RWPE1 (cell line): ENCODE results near the gene PRAC1.

Experiments used
- CTCF ChIA-PET: fragments of 350-600 bp; sonication (Branson Sonifier 250); formaldehyde crosslinking; extraction: SDS; loops from one replicate; lab custom pipeline; 2021; lab: Yijun Ruan, JAX
- POLR2A ChIA-PET: fragments of 400-600 bp; formaldehyde crosslinking; extraction: SDS; loops from one replicate; lab custom pipeline; 2020; ENCODE audit warnings: antibody characterized with exemption; ENCODE audit not compliant: low non-redundant PET; lab: Yijun Ruan, JAX
- DNase-seq: peaks from one replicate; pipeline ENCODE4 v3.0.0; 2012; ENCODE audit warnings: low spot score
- H3K27ac ChIP-seq: fragments of 450-650 bp; 2 replicates; pipeline ENCODE4 v1.5.1; 2017
- TF ChIP-seq, protein P1 (sequence below): fragments of 450-650 bp; conservative IDR thresholded peaks from 2 replicates; pipeline ENCODE4 v1.5.1; 2017; ENCODE audit warnings: low read depth, mild to moderate bottlenecking

Gene PRAC1

GRCh38 chr17:48752399-48753288 is 30.3 kb upstream of the PRAC1 start:
- no peak overlapping the region for H3K27ac ChIP-seq
- TF ChIP-seq, protein P1, sequence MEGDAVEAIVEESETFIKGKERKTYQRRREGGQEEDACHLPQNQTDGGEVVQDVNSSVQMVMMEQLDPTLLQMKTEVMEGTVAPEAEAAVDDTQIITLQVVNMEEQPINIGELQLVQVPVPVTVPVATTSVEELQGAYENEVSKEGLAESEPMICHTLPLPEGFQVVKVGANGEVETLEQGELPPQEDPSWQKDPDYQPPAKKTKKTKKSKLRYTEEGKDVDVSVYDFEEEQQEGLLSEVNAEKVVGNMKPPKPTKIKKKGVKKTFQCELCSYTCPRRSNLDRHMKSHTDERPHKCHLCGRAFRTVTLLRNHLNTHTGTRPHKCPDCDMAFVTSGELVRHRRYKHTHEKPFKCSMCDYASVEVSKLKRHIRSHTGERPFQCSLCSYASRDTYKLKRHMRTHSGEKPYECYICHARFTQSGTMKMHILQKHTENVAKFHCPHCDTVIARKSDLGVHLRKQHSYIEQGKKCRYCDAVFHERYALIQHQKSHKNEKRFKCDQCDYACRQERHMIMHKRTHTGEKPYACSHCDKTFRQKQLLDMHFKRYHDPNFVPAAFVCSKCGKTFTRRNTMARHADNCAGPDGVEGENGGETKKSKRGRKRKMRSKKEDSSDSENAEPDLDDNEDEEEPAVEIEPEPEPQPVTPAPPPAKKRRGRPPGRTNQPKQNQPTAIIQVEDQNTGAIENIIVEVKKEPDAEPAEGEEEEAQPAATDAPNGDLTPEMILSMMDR, result no peak
- CTCF ChIA-PET, result interaction anchor here (0.7 kb wide), 1 partner anchor 505 kb away, joined by 3 read pairs; no protein-coding TSS in a partner anchor
- DNase-seq, result no peak
- POLR2A ChIA-PET, result no interaction called here

GRCh38 chr17:48751733-48752398 is 29.5 kb upstream of the PRAC1 start:
- CTCF ChIA-PET, result interaction anchor here (0.7 kb wide), 1 partner anchor 294 kb away, joined by 3 read pairs; no protein-coding TSS in a partner anchor
- TF ChIP-seq, protein P1, result no peak
- no peak overlapping the region for H3K27ac ChIP-seq
- no peak for DNase-seq
- POLR2A ChIA-PET, result interaction anchor here (0.5 kb wide), 1 partner anchor 583 kb away, joined by 5 read pairs; no protein-coding TSS in a partner anchor

DNA sequence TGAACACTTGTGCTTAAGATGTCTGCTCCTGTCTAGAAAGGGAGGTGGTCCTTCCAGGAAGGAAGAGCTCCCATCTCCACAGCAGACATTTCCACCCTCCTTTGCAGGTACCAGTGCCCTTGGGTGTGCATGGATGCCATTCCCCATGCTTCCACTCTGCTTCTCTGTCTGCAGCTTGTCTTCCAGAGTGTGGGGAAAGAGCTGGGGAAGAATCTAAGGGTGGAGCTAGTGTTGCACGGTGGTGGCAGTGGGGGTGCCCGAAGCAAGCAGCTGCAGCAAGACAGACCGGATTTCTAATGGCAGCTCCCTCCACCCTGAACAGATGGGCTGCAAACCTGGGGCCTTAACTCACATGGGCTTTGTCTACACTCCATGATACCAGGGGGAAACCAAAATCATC is 28.9 kb upstream of the PRAC1 start:
- ChIA-PET CTCF (interaction anchor here (0.7 kb wide), 1 partner anchor 294 kb away, joined by 3 read pairs; no protein-coding TSS in a partner anchor), POLR2A (interaction anchor here (0.5 kb wide), 1 partner anchor 584 kb away, joined by 5 read pairs; no protein-coding TSS in a partner anchor)
- no peak overlapping the region for H3K27ac ChIP-seq
- TF ChIP-seq, protein P1, result no peak
- DNase-seq, result no peak

DNA sequence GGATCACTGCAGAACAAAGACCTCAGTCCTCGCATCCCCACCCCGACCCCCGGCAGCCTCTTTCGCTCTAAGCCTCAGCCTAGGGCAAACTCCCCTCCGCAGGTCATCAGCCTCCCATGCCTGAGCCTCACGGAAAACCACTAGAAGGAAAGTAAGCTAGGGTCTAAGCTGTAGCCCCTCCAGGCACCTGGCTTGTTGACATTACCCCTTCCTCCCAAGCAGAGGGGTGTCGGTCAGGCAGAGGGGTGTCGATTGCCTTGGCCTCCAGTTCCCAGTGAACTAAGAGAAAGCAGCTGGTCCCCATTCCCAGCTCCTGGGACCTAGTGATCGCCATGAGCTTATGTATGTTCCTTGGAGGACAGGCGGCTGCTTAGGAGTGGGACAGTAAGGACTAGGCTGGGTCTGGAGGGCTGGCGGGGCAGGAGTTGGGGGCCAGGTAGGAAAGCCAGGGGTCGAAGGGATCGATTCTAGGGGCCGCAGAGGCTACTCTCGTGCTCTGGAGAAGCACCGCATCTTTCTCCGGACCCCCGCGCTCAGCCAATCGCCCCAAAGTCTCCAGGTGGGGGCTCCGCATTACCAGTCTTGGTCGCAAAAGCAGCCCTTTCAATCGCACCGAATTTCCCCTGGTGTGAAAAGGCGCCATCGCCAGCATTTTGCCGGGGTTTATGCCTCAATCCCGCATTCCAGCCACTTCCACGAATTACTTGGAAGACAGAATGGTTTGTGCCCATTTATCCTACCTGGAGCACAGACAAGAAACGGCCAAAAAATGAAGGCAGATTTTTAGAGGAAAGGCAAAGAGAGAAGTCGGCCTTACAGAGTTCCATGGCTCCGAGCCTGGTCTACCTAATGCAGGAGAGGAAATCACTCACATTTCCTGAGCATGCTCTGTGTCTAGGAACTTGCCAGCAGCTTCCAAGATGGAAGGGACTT is 27.6 kb upstream of the PRAC1 start:
- ChIA-PET CTCF (interaction anchor here (1.2 to 1.4 kb wide), 2 partner anchors 26 to 129 kb away, joined by 3 to 6 read pairs; no protein-coding TSS in a partner anchor), POLR2A (no interaction called here)
- TF ChIP-seq, protein P1, result no peak
- H3K27ac ChIP-seq, result no peak overlapping the region
- no peak for DNase-seq

DNA sequence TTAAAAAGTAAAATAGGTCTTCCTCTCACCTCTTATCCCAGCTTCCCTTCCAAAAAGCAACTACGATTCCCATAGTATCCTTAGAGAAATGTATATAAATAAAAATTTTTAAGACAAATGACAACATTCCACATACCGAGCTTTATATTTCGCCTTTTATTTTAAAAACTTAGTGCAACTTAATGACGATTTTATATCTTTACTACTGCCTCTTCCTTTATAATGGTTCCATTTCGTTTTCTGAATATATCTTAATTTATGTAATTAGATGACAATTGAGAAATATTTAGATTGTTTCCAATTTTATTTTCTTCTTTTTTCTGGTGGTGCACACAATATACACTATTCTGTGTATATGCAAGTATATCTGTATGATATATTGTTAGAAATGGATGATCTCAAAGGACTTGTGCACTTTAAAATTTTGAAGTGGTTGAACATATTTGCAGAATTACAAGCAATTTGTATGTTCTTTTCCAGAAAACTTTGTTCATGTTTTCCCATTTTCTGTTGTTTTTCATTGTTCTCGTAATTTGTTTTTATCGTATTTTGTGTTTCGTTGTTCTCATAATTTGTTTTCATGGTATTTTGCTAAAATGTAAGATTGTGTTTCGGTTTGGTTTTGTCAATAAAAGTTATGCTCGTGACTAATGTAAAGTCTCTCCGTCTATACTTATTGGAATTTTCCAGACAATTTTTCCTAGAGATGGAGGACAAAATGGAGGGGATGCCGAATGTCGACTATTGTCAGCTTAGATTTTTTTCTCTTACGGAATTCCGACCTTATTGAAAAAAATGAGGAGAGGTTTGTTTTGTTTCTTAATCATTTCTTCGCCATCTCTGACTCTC is 26.6 kb upstream of the PRAC1 start:
- DNase-seq, result no peak
- POLR2A ChIA-PET, result no interaction called here
- CTCF ChIA-PET, result interaction anchor here (0.7 to 1.4 kb wide), 4 partner anchors 17 to 595 kb away, joined by 3 to 6 read pairs (median 4); no protein-coding TSS in a partner anchor
- H3K27ac ChIP-seq, result no peak overlapping the region
- TF ChIP-seq, protein P1, result no peak
